Measurements from ENCODE around the gene TRPC4. TPM values are rescaled to one million over a fixed set of nuclear protein-coding genes. Genes with fewer than 3 reads are reported as not detected.

The TRPC4 gene
- total RNA-seq, 4 donors from 2014 or later: 0.20 to 2.2 (median 0.68) TPM; not detected in 1

- H3K9me3 ChIP-seq: no peaks in the 10 kb centered on the region
- peak overlapping the region in 2 of 4 donors; percentile 72 to 74 for H3K27ac ChIP-seq
- in situ Hi-C loops (cut with MboI; ENCODE audit: low pct_ligation_motif_present in 1 of 4, low pct_unique_long_range_greater_than_20kb in 1 of 4, low sequenced_read_pairs in 3 of 4): no loop called here
- TF ChIP-seq EP300 (IDR thresholded peaks at IDR 0.05; ENCODE audit: low read depth) (no peak), POLR2A (IDR thresholded peaks at IDR 0.05) (no peak)
- no peak for DNase-seq
- peaks cover 0 to 4% (median 0%) of the 10 kb centered on the region in 4 donors for H3K4me1 ChIP-seq
- 60% methylated on average over 9 of the region's 9 CpGs; no CpG with 5 or more reads in 1 of the 2 donors for WGBS, 2 donors (ENCODE audit: low coverage in 1 of 2)
- peaks cover 30% of the 10 kb centered on the region for H3K27me3 ChIP-seq
- H3K36me3 ChIP-seq: no peaks in the 10 kb centered on the region
- peak overlapping the region in 3 of 4 donors; percentile 33 to 46 (median 39) for H3K4me3 ChIP-seq
- intact Hi-C loops (cut with DNase I; ENCODE audit: low total_unique reads): no loop called here
Observed at GRCh38 chr13:37870489-37870845, 895 bp upstream of the TRPC4 start.

GRCh38 chr13:37869506-37869755 is 141 bp downstream of the TRPC4 start:
- DNase-seq: no peak
- intact Hi-C loops (cut with DNase I; ENCODE audit: low total_unique reads): no loop called here
- no peaks in the 10 kb centered on the region for H3K9me3 ChIP-seq

GRCh38 chr13:37868691-37869505 is 674 bp downstream of the TRPC4 start:
- Histone ChIP-seq H3K27ac (peak overlapping the region; percentile 41 to 74 (median 57)), H3K4me3 (peak overlapping the region; percentile 33 to 46 (median 40)), H3K9me3 (no peaks in the 10 kb centered on the region), H3K4me1 (peaks cover 0 to 4% (median 0%) of the 10 kb centered on the region in 4 donors), H3K36me3 (no peaks in the 10 kb centered on the region), H3K27me3 (peaks cover 30% of the 10 kb centered on the region)
- TF ChIP-seq POLR2A (IDR thresholded peaks at IDR 0.05) (no peak), POLR2AphosphoS5 (IDR thresholded peaks at IDR 0.05) (no peak), EP300 (IDR thresholded peaks at IDR 0.05; ENCODE audit: low read depth) (no peak), CTCF (IDR thresholded peaks at IDR 0.05) (no peak)
- DNase-seq: no peak
- intact Hi-C loops (cut with DNase I; ENCODE audit: low total_unique reads): no loop called here
- WGBS, 2 donors (ENCODE audit: low coverage in 1 of 2): 13 to 18% methylated on average over 3 to 27 of the region's 27 CpGs
- in situ Hi-C loops (cut with MboI; ENCODE audit: low pct_ligation_motif_present in 1 of 4, low pct_unique_long_range_greater_than_20kb in 1 of 4, low sequenced_read_pairs in 3 of 4): no loop called here

More at GRCh38 chr13:37869506-37869755, 141 bp downstream of the TRPC4 start:
- Histone ChIP-seq H3K4me3 (peak overlapping the region; percentile 33 to 46 (median 40)), H3K27me3 (peaks cover 30% of the 10 kb centered on the region), H3K27ac (peak overlapping the region; percentile 41 to 74 (median 57)), H3K36me3 (no peaks in the 10 kb centered on the region), H3K4me1 (peaks cover 0 to 4% (median 0%) of the 10 kb centered on the region in 4 donors)
- no peak for TF ChIP-seq POLR2A (IDR thresholded peaks at IDR 0.05)
- no peak for TF ChIP-seq EP300 (IDR thresholded peaks at IDR 0.05; ENCODE audit: low read depth)
- in situ Hi-C loops (cut with MboI; ENCODE audit: low pct_ligation_motif_present in 1 of 4, low pct_unique_long_range_greater_than_20kb in 1 of 4, low sequenced_read_pairs in 3 of 4): no loop called here
- 27% methylated on average over 15 of the region's 19 CpGs; no CpG with 5 or more reads in 1 of the 2 donors for WGBS, 2 donors (ENCODE audit: low coverage in 1 of 2)

GRCh38 chr13:37863708-37864107 is 5.9 kb downstream of the TRPC4 start:
- DNase-seq: no peak
- peaks cover 3% of the 10 kb centered on the region for H3K27me3 ChIP-seq
- H3K4me3 ChIP-seq: no peak overlapping the region
- in situ Hi-C loops (cut with MboI; ENCODE audit: low pct_ligation_motif_present in 1 of 4, low pct_unique_long_range_greater_than_20kb in 1 of 4, low sequenced_read_pairs in 3 of 4) (no loop called here), intact Hi-C loops (cut with DNase I; ENCODE audit: low total_unique reads) (no loop called here)
- WGBS, 2 donors (ENCODE audit: low coverage in 1 of 2): 89 to 100% methylated on average over 1 of the region's 1 CpG
- no peaks in the 10 kb centered on the region for H3K9me3 ChIP-seq
- no peak for TF ChIP-seq POLR2A (IDR thresholded peaks at IDR 0.05)
- TF ChIP-seq POLR2AphosphoS5 (IDR thresholded peaks at IDR 0.05): no peak
- TF ChIP-seq CTCF (IDR thresholded peaks at IDR 0.05): no peak
- TF ChIP-seq EP300 (IDR thresholded peaks at IDR 0.05; ENCODE audit: low read depth): no peak
- H3K4me1 ChIP-seq: no peaks in the 10 kb centered on the region
- no peak overlapping the region for H3K27ac ChIP-seq
- H3K36me3 ChIP-seq: no peaks in the 10 kb centered on the region

GRCh38 chr13:37835392-37835791 is 34.2 kb downstream of the TRPC4 start:
- Histone ChIP-seq H3K4me3 (no peak overlapping the region), H3K27me3 (no peaks in the 10 kb centered on the region), H3K4me1 (no peaks in the 10 kb centered on the region), H3K36me3 (no peaks in the 10 kb centered on the region), H3K9me3 (no peaks in the 10 kb centered on the region), H3K27ac (no peak overlapping the region)
- in situ Hi-C loops (cut with MboI; ENCODE audit: low pct_ligation_motif_present in 1 of 4, low pct_unique_long_range_greater_than_20kb in 1 of 4, low sequenced_read_pairs in 3 of 4): no loop called here
- WGBS, 2 donors (ENCODE audit: low coverage in 1 of 2): 77 to 87% methylated on average over 4 of the region's 4 CpGs
- intact Hi-C loops (cut with DNase I; ENCODE audit: low total_unique reads): no loop called here
- DNase-seq: no peak
- no peak for TF ChIP-seq CTCF (IDR thresholded peaks at IDR 0.05)
- no peak for TF ChIP-seq POLR2AphosphoS5 (IDR thresholded peaks at IDR 0.05)
- TF ChIP-seq POLR2A (IDR thresholded peaks at IDR 0.05): no peak
- no peak for TF ChIP-seq EP300 (IDR thresholded peaks at IDR 0.05; ENCODE audit: low read depth)

All from transverse colon (tissue), 4 donors.